ENCODE results near the gene PRDM4.
"Not testable (repeated sequence)": the region's sequence is repeated elsewhere in the genome, so short reads cannot be mapped to it uniquely, and the experiment has no call there.

PRDM4 gene

DNA sequence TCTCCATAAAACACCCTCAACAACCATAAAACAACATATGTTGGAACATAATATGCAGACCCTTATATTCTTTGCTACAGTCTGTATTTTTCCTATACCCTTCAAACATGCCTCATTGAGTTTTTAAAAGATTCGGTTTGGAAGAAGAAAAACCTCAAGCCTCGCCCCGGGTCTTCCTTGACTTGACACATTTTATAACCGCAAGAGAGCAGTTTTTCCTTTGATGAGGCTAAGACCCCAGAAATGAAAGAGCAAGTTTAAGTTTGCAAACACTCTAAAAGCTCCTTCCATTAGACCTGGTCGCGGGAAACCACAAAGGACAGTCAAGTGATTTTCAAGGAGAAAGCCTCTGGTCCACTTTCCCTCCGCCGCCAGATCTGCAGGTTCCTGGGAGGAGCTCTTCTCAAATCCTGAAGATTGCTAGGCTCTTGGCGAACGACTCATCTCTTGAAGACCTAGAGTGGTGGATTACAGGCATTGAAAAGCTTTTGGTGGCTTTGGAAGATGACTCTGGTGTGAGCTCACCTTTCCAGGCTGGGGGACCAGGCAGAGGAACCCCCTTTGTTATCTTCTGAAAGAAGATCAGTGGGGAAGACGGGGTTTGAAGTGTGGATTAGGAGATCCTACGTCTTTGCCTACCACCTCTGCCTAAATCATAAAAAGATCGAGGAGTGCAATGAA, 13.6 kb upstream of the PRDM4 start, which contains the start of gene ASCL4:
Gene ASCL4 (plus strand): TSS at position 356 of the 681 bp plus-strand sequence. CDS start 515 bp downstream, outside the sequence.
- DNase-seq, result no peak

GRCh38 chr12:107767466-107767865, 6.5 kb upstream of the PRDM4 start:
- DNase-seq, result no peak

- no peak for DNase-seq
Observed at GRCh38 chr12:107765316-107765715, 4.4 kb upstream of the PRDM4 start.

GRCh38 chr12:107764626-107765025, 3.7 kb upstream of the PRDM4 start:
- DNase-seq, result no peak

- no peak for DNase-seq
Observed at GRCh38 chr12:107762874-107763273, 1.9 kb upstream of the PRDM4 start.

- peak in 1 of 2 donors; percentile 19 for DNase-seq
Observed at GRCh38 chr12:107761502-107761904, 566 bp upstream of the PRDM4 start.

- DNase-seq, result peak; percentile 44 to 48
Observed at GRCh38 chr12:107760207-107760808, 629 bp downstream of the PRDM4 start.

GRCh38 chr12:107759410-107759809, 1.5 kb downstream of the PRDM4 start:
- DNase-seq, result peak; percentile 11 to 38

DNA sequence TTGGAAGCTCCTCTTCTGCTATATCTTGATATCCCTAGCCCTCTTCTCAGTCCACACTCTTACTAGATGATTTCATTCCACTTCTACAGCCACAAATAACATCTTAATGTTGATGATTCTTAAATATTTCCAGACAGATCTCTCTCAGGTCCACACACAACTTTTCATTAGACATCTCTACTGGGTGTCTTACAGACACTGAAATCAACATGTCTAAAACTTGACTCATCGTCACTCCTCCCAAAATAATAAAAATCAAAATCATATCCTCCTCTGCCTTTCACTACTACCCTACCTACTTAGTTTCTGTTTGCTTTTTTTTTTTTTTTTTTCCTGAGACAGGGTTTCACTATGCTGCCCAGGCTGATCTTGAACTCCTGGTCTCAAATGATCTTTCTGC, 11.9 kb downstream of the PRDM4 start:
- no peak for DNase-seq

GRCh38 chr12:107748472-107748871, 12.5 kb downstream of the PRDM4 start:
- DNase-seq, result no peak

GRCh38 chr12:107736914-107737313, 24.0 kb downstream of the PRDM4 start:
- DNase-seq, result no peak

- no peak for DNase-seq
Observed at GRCh38 chr12:107735763-107736162, 25.2 kb downstream of the PRDM4 start.

DNA sequence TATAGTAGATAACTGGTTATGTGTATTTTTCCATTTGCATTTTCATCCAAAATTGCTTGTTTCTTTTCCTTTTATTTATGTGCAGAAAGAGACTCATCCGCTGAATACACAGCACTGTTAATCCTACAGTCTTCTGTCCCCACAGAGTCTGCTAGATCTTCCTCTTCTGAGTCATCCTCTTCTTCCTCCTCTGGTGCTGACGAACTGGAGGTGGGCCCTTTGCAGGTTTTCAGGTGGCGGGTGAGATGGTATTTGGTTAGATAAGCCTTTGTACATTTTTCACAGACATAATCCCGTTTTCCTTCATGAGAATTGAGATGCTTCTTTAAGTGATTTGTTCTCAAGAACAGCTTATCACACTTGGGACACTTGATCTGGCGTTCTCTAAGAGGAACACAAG, 26.8 kb downstream of the PRDM4 start:
- no peak for DNase-seq

GRCh38 chr12:107732365-107732764, 28.6 kb downstream of the PRDM4 start:
- no peak for DNase-seq

GRCh38 chr12:107731366-107731765, 29.6 kb downstream of the PRDM4 start:
- no peak for DNase-seq

- DNase-seq, result no peak
Observed at GRCh38 chr12:107730618-107731341, 30.2 kb downstream of the PRDM4 start.

DNA sequence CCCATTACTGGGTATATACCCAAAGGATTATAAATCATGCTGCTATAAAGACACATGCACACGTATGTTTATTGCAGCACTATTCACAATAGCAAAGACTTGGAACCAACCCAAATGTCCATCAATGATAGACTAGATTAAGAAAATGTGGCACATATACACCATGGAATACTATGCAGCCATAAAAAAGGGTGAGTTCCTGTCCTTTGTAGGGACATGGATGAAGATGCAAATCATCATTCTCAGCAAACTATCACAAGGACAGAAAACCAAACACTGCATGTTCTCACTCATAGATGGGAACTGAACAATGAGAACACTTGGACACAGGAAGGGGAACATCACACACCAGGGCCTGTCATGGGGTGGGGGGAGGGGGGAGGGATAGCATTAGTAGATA, 33.2 kb downstream of the PRDM4 start:
- DNase-seq, result not testable (repeated sequence)

- DNase-seq, result not testable (repeated sequence)
Observed at GRCh38 chr12:107727327-107727726, 33.6 kb downstream of the PRDM4 start.

GRCh38 chr12:107718606-107719005, 42.3 kb downstream of the PRDM4 start:
- no peak for DNase-seq

GRCh38 chr12:107715780-107716179, 45.2 kb downstream of the PRDM4 start:
- no peak for DNase-seq

DNA sequence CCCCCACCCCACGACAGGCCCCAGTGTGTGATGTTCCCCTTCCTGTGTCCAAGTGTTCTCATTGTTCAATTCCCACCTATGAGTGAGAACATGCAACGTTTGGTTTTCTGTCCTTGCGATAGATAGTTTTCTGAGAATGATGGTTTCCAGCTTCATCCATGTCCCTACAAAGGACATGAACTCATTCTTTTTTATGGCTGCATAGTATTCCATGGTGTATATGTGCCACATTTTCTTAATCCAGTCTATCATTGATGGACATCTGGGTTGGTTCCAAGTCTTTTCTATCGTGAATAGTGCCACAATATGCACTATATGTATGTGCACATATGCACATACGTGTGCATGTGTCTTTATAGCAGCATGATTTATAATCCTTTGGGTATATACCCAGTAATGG, 55.4 kb downstream of the PRDM4 start:
- DNase-seq, result not testable (repeated sequence)

DNA sequence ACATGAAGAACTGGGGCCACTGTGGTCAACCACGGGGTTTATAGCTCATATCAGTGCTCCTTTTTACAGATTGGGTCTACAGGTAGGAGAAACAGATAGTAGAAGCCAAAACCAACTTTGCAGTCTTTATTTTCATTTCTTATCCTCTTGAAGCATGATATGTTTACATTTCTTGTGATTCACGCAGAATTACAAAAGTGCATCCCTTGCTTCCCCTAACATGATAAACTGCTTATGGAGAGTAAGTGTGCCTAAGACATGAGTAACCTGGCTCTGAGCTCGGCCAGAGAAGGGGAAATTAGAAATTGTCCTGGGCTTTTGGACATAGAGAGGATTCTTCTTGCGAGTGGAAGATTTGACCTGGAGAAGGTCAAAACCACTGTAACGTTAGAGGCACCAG, 56.9 kb downstream of the PRDM4 start:
- no peak for DNase-seq

DNA sequence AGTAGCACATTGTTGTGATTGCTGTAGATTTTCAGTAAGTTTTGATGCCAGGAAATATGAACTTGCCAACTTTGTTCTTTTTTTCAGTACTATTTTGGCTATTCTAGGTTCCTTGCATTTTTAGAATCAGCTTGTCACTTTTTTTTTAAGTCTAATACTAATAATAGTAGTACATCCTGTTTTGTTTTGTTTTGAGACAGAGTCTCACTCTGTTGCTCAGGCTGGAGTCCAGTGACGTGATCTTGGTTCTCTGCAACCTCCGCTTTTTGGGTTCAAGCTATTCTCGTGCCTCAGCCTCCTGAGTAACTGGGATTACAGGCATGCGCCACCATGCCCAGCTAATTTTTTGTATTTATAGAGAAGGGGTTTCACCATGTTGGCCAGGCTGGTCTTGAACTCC, 58.8 kb downstream of the PRDM4 start:
- no peak for DNase-seq

DNA sequence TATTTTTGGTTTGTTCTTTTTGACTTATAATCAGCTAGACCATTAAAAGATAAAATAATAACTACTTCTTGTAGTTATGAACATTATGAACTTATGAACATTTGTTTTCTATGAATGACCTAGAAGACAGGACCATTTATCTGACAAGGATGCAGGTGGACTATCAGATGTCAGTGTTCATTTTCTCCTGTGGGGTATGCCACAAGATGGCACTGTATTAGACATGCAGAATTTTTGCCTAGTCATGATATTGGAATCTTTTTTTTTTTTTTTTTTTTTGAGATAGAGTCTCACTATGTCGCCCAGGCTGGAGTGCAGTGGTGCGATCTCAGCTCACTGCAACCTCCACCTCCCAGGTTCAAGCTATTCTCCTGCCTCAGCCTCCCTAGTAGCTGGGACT, 65.2 kb downstream of the PRDM4 start:
- DNase-seq, result not testable (repeated sequence)

Measured in stimulated activated CD4-positive, alpha-beta T cell treated with anti-CD3 and anti-CD28 coated beads, Interleukin-2, amount 100 ng/mL, for 24 hours (primary cell).